Measurements from ENCODE around the gene ZNF140. TPM values are rescaled to one million over a fixed set of nuclear protein-coding genes. Genes with fewer than 3 reads are reported as not detected.

The ZNF140 gene
- total RNA-seq (2021) (14.9 and 16.7 TPM in 2 replicates), Bru-seq, nascent RNA (percentile 84 among the genes with signal in this experiment), BruChase-seq, experiment 1, labeled RNA remaining after a 2-hour chase (percentile 79 among the genes with signal in this experiment), BruChase-seq, experiment 2, labeled RNA remaining after a 6-hour chase (percentile 64 among the genes with signal in this experiment)
- long read RNA-seq, transcript ZNF140-209 (6 exons, 2,328 nt): major isoform, 9 of 23 reads
- long read RNA-seq, transcript ZNF140-202 (5 exons, 3,550 nt): minor isoform, 8 of 23 reads
- long read RNA-seq, partial matches to known transcripts: 0 of 23 reads
- long read RNA-seq, other reads (novel, unspliced or antisense): 4 of 23 reads

DNA sequence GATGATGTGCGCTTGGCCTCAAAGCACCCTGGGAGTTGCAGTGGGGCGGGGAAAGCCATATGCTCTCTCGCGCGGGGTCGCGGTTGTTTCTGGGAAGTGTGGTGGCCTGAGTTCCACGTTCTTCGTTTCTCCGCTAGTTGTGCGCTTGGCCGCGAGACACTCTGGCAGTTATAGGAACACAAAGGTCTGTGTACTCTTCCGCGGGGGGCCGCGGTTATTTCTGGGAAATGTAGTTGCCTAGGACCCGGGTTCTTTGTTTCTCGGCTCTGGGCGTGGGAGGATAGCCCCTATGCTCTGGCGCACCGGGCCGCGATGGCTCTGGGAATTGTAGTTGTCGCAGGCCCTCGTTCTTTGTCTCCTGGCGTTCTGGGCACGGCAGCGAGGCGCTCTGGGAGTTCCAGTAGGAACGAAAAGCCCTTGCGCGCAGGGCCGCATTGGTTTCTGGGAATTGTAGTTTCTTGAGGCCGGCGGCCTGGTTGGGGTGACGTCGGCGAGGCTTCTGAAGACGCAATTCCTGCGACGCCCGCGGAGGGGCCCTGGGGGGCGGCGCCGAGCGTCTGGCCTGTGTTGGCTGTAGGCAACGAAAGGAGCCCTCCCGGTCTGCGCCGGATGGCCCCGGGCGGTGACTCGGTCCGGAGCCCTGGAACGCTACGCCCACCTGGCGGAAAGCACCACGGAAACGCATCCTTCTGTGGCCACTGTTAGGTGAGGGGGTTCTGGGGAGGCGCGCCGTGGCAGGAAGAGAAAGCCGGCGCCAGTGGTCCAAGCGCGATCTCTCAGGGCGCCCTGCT, at the start of gene ZNF140:
Gene ZNF140, plus strand, starts transcription at position 556 of the 791 bp plus-strand sequence. CDS start 398 bp downstream, outside the sequence.
- DNase-seq (ENCODE audit: low spot score): peak; percentile 98
- ChIA-PET POLR2A (ENCODE audit: low non-redundant PET) (interaction anchor here (0.6 kb wide), 1 partner anchor 95 kb away, joined by 4 read pairs; the partner anchor contains the start of gene ZNF26), CTCF (no interaction called here)
- no TSS peak for BruUV-seq (replicated peaks)
- peak; percentile 27; the same call in 1 of the 2 replicates for TF ChIP-seq CTCF (conservative IDR thresholded peaks at IDR 0.05; ENCODE audit: low read depth, low read length)
- no peak for TF ChIP-seq EZH2 (IDR thresholded peaks at IDR 0.05; ENCODE audit: borderline replicate concordance, low read depth, low read length, poor library complexity, severe bottlenecking)
- Histone ChIP-seq H3K27ac (ENCODE audit: low read depth, low read length, poor library complexity, severe bottlenecking) (peak within 1 kb of the TSS; percentile 98), H3K27me3 (replicated peaks; ENCODE audit: insufficient read depth, low read depth, low read length, poor library complexity) (no peaks in the 10 kb centered on the region), H3K4me1 (ENCODE audit: insufficient read depth, low read length, poor library complexity, severe bottlenecking) (no peaks in the 10 kb centered on the region), H3K9me3 (ENCODE audit: low read depth, low read length, poor library complexity, severe bottlenecking) (peaks cover 66% of the 10 kb centered on the region), H3K4me3 (ENCODE audit: low read depth, low read length, poor library complexity, severe bottlenecking) (peak within 1 kb of the TSS; percentile 83), H3K36me3 (ENCODE audit: insufficient read depth, low read length, poor library complexity, severe bottlenecking) (peaks cover 42% of the 10 kb centered on the region)
- intact Hi-C loops (cut with micrococcal nuclease; ENCODE audit: unreplicated experiment): loop anchor here (1.0 to 2.0 kb wide), 3 partner anchors 44 to 101 kb away; partner anchors contain the start of genes ZNF10, ZNF268, ZNF84 and ZNF891

DNA sequence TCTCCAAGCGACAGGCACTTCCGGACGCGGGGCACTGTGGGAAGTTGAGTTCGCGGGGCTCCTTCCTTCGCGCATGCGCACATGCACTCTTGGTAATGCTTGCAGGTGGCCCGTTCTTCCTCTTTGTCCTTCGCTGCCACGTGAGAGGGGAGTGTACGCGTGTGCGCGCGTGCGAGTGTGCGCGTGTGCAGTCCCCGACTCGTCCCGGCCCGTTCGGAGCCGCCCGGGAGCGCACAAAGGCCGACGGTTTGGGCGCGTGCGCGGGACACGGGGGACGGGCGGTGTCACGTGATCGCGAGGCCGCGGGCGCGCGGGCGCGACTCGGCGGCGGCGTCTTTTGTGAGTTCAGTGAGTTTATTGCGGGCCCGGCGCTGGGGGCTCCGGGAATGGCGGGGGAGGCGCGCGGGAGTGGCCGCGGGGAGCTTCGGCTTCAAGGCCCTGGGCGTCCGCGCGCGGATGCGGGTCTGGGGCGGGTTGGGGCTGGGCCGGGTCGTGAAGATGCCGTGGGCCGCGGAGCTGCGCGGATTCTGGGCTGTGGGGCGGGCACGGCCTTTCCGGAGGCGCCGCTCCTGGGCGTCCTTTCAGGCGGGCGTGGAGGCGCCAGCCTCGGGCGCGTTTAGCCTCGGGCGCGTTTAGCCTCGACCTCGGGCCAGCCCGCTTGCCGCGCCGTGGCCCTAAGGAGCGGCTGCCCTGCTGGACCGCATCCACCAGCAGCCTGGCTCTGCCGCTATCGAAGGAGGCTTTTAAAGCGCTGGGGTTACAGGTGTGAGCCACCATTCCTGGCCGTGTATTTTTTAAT, 43.3 kb upstream of the ZNF140 start, which contains the start of gene ZNF84:
Gene ZNF84, plus strand, starts transcription at position 303 of the 799 bp plus-strand sequence. CDS start 3,959 bp downstream, outside the sequence.
- Histone ChIP-seq H3K4me1 (ENCODE audit: insufficient read depth, low read length, poor library complexity, severe bottlenecking) (no peaks in the 10 kb centered on the region), H3K27ac (ENCODE audit: low read depth, low read length, poor library complexity, severe bottlenecking) (peak within 1 kb of the TSS; percentile 96), H3K36me3 (ENCODE audit: insufficient read depth, low read length, poor library complexity, severe bottlenecking) (peaks cover 33% of the 10 kb centered on the region), H3K4me3 (ENCODE audit: low read depth, low read length, poor library complexity, severe bottlenecking) (peak within 1 kb of the TSS; percentile 68), H3K9me3 (ENCODE audit: low read depth, low read length, poor library complexity, severe bottlenecking) (peaks cover 59% of the 10 kb centered on the region), H3K27me3 (replicated peaks; ENCODE audit: insufficient read depth, low read depth, low read length, poor library complexity) (no peaks in the 10 kb centered on the region)
- BruUV-seq (replicated peaks): no TSS peak
- intact Hi-C loops (cut with micrococcal nuclease; ENCODE audit: unreplicated experiment): loop anchor here (2.0 kb wide), 1 partner anchor 43 kb away; the partner anchor contains the start of gene ZNF140
- CTCF ChIA-PET: no interaction called here
- POLR2A ChIA-PET (ENCODE audit: low non-redundant PET): no interaction called here
- TF ChIP-seq CTCF (conservative IDR thresholded peaks at IDR 0.05; ENCODE audit: low read depth, low read length) (no peak), EZH2 (IDR thresholded peaks at IDR 0.05; ENCODE audit: borderline replicate concordance, low read depth, low read length, poor library complexity, severe bottlenecking) (no peak)
- DNase-seq (ENCODE audit: low spot score): peak; percentile 98
